C4-2B (cell line): ENCODE data around the gene SPDYE9.
"Not testable (repeated sequence)": the region's sequence is repeated elsewhere in the genome, so short reads cannot be mapped to it uniquely, and the experiment has no call there.

ENCODE experiments used
- CTCF ChIP-seq: fragments of 450-650 bp; conservative IDR thresholded peaks from 2 replicates; pipeline ENCODE4 v1.5.1; 2017; ENCODE audit warnings: mild to moderate bottlenecking
- ZFX ChIP-seq: fragments of 450-650 bp; IDR thresholded peaks from 2 replicates; pipeline ENCODE4 v1.6.1; 2017

- not testable (repeated sequence) for TF ChIP-seq CTCF, ZFX
These were observed 28.0 kb downstream of the SPDYE9 start, which contains the start of gene SPDYE11 for GRCh38 chr7:73057811-73058210.
